ENCODE measurements around the gene RFXAP.

The RFXAP gene

DNA sequence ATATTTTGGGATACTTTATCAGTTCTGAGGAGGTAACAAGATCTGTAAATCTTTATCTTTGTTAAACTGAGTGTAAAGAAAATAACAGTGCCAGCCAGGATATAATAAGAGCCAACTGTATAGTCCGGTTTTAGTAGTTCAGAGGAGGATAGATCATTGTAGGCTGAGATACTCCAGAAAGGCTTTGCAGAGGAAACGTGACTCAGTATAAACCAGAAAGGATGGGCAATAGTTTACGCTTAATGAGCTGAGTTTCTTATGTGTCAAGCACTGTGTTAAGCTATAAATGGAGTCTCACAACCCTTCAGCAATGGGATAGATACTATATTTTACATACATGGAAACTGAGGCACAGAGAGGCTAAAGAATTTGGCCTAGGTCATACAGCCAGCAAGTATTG, 3.8 kb downstream of the RFXAP start:
- TF ChIP-seq, protein P1, sequence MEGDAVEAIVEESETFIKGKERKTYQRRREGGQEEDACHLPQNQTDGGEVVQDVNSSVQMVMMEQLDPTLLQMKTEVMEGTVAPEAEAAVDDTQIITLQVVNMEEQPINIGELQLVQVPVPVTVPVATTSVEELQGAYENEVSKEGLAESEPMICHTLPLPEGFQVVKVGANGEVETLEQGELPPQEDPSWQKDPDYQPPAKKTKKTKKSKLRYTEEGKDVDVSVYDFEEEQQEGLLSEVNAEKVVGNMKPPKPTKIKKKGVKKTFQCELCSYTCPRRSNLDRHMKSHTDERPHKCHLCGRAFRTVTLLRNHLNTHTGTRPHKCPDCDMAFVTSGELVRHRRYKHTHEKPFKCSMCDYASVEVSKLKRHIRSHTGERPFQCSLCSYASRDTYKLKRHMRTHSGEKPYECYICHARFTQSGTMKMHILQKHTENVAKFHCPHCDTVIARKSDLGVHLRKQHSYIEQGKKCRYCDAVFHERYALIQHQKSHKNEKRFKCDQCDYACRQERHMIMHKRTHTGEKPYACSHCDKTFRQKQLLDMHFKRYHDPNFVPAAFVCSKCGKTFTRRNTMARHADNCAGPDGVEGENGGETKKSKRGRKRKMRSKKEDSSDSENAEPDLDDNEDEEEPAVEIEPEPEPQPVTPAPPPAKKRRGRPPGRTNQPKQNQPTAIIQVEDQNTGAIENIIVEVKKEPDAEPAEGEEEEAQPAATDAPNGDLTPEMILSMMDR (IDR thresholded peaks at IDR 0.05; ENCODE audit: extremely low read depth, insufficient read depth, missing control alignments), result no peak
- no peak for DNase-seq (ENCODE audit: low spot score)
- in situ Hi-C loops (cut with MboI; ENCODE audit: low pct_unique_long_range_greater_than_20kb, low sequenced_read_pairs, unreplicated experiment), result no loop called here

DNA sequence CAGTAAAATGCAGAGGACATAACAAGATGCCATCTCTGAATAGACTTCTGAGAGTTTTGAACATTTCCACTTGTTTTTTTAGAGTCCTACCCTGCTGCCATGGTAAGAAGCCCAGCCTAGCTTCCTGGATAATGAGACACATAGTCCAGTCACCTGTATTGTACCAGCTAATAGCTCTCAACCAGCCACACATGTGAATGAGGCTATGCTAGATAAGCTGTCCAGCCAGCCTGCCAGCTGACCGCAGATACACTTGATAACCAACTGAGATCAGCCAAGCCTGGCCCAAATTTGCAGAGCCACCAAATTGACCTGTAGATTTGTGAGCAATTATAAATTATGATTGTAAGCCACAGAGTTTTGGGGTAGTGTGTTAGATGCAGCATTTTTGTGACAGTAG, 10.7 kb downstream of the RFXAP start:
- no peak for DNase-seq (ENCODE audit: low spot score)
- in situ Hi-C loops (cut with MboI; ENCODE audit: low pct_unique_long_range_greater_than_20kb, low sequenced_read_pairs, unreplicated experiment), result no loop called here

DNA sequence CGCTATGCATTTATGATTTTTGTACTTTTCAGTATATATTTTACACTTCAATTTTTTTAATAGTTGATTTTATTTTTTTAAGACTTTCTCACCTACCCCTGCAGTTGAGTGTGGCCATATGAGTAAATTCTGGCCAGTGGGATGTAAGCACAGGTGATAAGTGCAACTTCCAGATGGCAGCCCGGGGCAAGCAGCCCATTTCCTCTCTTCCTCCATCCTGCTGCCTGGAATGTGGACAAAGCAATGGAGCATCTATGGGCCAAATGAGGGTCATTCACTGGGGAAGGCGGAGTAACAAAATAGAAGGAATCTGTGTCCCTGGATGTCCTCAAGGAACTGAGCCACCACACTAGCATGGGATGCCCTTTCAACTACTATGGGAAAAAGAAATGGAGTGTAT, 12.3 kb downstream of the RFXAP start:
- no peak for DNase-seq (ENCODE audit: low spot score)
- TF ChIP-seq, protein P1 (IDR thresholded peaks at IDR 0.05; ENCODE audit: extremely low read depth, insufficient read depth, missing control alignments), result no peak
- in situ Hi-C loops (cut with MboI; ENCODE audit: low pct_unique_long_range_greater_than_20kb, low sequenced_read_pairs, unreplicated experiment), result no loop called here

More for the DNA sequence above, 10.7 kb downstream of the RFXAP start:
- TF ChIP-seq, protein P1 (IDR thresholded peaks at IDR 0.05; ENCODE audit: extremely low read depth, insufficient read depth, missing control alignments), result no peak

DNA sequence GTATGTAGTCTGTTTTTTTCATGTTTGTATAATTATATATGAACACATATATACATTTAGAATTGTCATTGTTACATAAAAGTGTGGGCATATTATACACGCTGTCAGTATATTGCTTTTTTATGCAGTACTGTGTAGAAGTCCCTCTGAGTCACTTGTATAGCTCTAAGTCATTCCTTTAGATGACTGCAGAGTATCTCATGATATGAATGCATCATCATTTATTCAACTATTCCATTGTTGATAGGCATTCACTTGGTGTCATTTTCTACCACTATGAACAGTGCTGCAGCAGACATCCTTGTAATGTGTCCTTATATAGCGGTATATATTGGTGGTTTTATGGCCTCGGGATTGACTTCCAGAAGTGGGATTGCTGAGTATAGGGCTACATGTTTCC, 15.3 kb downstream of the RFXAP start:
- TF ChIP-seq, protein P1 (IDR thresholded peaks at IDR 0.05; ENCODE audit: extremely low read depth, insufficient read depth, missing control alignments), result no peak
- in situ Hi-C loops (cut with MboI; ENCODE audit: low pct_unique_long_range_greater_than_20kb, low sequenced_read_pairs, unreplicated experiment), result no loop called here
- no peak for DNase-seq (ENCODE audit: low spot score)

DNA sequence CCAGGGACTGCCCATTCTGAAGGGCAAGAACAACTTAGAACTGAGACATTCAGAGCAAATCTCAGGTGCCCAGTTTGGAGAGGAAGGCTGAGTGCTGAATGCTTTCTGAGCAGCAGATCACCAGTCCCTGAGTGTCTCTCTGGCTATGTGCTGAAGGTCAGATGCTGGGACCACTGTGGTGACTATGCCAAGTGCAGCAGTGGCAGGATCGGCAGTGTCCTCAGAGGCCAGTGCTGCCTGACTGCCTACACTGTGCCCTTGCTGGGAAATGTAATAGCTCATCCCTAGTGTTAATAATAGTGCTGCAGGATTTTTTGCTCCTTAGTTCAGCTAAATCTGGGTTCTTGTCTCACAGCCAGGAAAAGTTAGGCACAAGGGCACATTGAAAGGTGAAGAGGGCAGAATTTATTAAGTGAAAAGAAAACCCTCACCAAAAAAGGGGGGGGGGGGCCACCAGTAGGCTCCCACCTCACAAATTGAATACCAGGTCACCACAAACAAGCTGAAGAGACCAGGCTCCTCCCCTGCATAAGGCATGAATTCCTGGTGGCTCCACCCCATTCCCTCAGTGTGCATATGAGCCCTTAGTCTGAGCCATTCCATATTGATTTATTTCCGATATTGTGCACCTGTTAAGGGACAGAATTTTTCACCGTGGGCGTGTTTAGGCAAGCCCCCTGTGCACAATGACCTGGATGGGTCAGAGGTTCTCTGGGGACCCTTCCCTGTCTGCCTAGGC, 18.5 kb downstream of the RFXAP start:
- in situ Hi-C loops (cut with MboI; ENCODE audit: low pct_unique_long_range_greater_than_20kb, low sequenced_read_pairs, unreplicated experiment), result no loop called here
- TF ChIP-seq, protein P1 (IDR thresholded peaks at IDR 0.05; ENCODE audit: extremely low read depth, insufficient read depth, missing control alignments), result no peak

DNA sequence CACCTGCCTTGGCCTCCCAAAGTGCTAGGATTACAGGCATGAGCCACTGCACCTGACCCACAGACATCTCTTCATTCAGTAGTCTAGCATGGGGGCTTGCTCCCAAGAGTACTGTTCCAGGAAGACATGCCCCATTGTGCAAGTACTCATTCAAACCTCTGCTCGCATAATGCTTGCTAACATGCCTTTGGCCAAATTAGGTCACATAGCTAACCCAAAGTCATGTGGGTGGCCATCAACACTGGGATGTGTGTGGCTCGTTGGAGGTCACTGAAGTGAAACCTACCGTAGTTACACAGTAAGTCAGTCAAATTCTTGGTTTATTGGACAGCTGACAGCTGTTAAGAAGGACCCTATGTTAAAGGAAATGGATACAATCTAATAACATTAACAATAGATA, 20.3 kb downstream of the RFXAP start:
- in situ Hi-C loops (cut with MboI; ENCODE audit: low pct_unique_long_range_greater_than_20kb, low sequenced_read_pairs, unreplicated experiment), result no loop called here
- no peak for DNase-seq (ENCODE audit: low spot score)
- TF ChIP-seq, protein P1 (IDR thresholded peaks at IDR 0.05; ENCODE audit: extremely low read depth, insufficient read depth, missing control alignments), result no peak

More for the DNA sequence above, 18.5 kb downstream of the RFXAP start:
- no peak for DNase-seq (ENCODE audit: low spot score)
